ENCODE results near the gene ANKS1A. TPM values are rescaled to one million over a fixed set of nuclear protein-coding genes. Genes with fewer than 3 reads are reported as not detected.

ANKS1A gene
- total RNA-seq, 1 experiment from 2014 or later, result 26.5 TPM

- Mint-ChIP-seq H3K4me1 (peaks cover 9 to 11% of the 10 kb centered on the region in 2 experiments), H3K27ac (no peak overlapping the region; a peak in 1 of 7 replicates), H3K27me3 (ENCODE audit: low read depth) (no peaks in the 10 kb centered on the region), H3K36me3 (ENCODE audit: insufficient read depth in 1 of 3, low read depth in 3 of 3) (peaks cover 19 to 51% (median 43%) of the 10 kb centered on the region in 3 experiments; a peak in 6 of 7 replicates), H3K4me3 (no peak overlapping the region), H3K9me3 (no peaks in the 10 kb centered on the region)
- no peak overlapping the region for H2BK12ac ChIP-seq (ENCODE audit: insufficient read length, low read depth, low read length)
- H4K8ac ChIP-seq (replicated peaks; ENCODE audit: insufficient read length, low read depth, low read length), result no peak overlapping the region
- H4K91ac ChIP-seq (ENCODE audit: insufficient read length, low read depth, low read length), result no peak overlapping the region
- no peak overlapping the region for H3K4ac ChIP-seq (ENCODE audit: low read depth, low read length)
- H3K23me2 ChIP-seq (ENCODE audit: insufficient read length, low read depth, low read length, poor library complexity, severe bottlenecking), result no peaks in the 10 kb centered on the region
- no peak overlapping the region for H2AK5ac ChIP-seq (ENCODE audit: insufficient read length, low read length)
- no peak overlapping the region for H3T11ph ChIP-seq (ENCODE audit: low read length)
- no peak overlapping the region for H2AFZ ChIP-seq (ENCODE audit: low read length)
- no peak overlapping the region for H4K5ac ChIP-seq (ENCODE audit: insufficient read length, low read depth, low read length)
- no peak overlapping the region for H2BK5ac ChIP-seq (ENCODE audit: insufficient read length, low read length)
- no peaks in the 10 kb centered on the region for H3K9me3 ChIP-seq (ENCODE audit: control insufficient read depth, low read depth, low read length)
- no peak overlapping the region for H3K4me2 ChIP-seq (ENCODE audit: insufficient read depth, insufficient read length, low read length)
- no peaks in the 10 kb centered on the region for H3K4me1 ChIP-seq (ENCODE audit: insufficient read depth, low read length)
- no peak overlapping the region for H2BK20ac ChIP-seq (ENCODE audit: low read depth, low read length, poor library complexity, severe bottlenecking)
- H3K18ac ChIP-seq (ENCODE audit: insufficient read length, low read depth, low read length), result no peak overlapping the region
- no peak overlapping the region for H3K9ac ChIP-seq (ENCODE audit: extremely low read depth, insufficient read length, low read length)
- no peak overlapping the region for H2BK120ac ChIP-seq (ENCODE audit: low read depth, low read length, poor library complexity, severe bottlenecking)
- no CpG with 5 or more reads among the region's 22 CpGs for WGBS (ENCODE audit: extremely low coverage, insufficient read length, low lambda C conversion rate)
- no peaks in the 10 kb centered on the region for H3K79me2 ChIP-seq (ENCODE audit: insufficient read depth, low read length)
- no peaks in the 10 kb centered on the region for H4K20me1 ChIP-seq (ENCODE audit: control insufficient read depth, insufficient read depth, insufficient read length)
- no peak overlapping the region for H3K27ac ChIP-seq (ENCODE audit: insufficient read length, low read depth, low read length)
- H2BK15ac ChIP-seq (ENCODE audit: low read depth, low read length), result no peak overlapping the region
- no peak overlapping the region for H3K23ac ChIP-seq (ENCODE audit: insufficient read length, low read depth, low read length)
- peak; percentile 20 for DNase-seq
- no peak for TF ChIP-seq CTCF (conservative IDR thresholded peaks at IDR 0.05)
- no peak overlapping the region for H3K14ac ChIP-seq (ENCODE audit: insufficient read depth, low read length)
- H3K79me1 ChIP-seq (ENCODE audit: insufficient read depth, low read depth, low read length, poor library complexity, severe bottlenecking), result no peaks in the 10 kb centered on the region
- no peak overlapping the region for H3K56ac ChIP-seq (ENCODE audit: insufficient read length, low read depth, low read length)
- H3K27me3 ChIP-seq (ENCODE audit: insufficient read depth, low read length), result no peaks in the 10 kb centered on the region
Measured at GRCh38 chr6:35087361-35088280, 198.6 kb downstream of the ANKS1A start.

All from H9 (cell line).